Measurements from ENCODE around the gene GPR31.

GPR31 gene

GRCh38 chr6:167136376-167136775 is 21.4 kb downstream of the GPR31 start:
- no peak overlapping the region for H3K4me3 ChIP-seq (ENCODE audit: low read length)
- no peak for TF ChIP-seq CTCF (conservative IDR thresholded peaks at IDR 0.05; ENCODE audit: low read depth, low read length)
- no peak for DNase-seq (ENCODE audit: low read depth)

- no peak for DNase-seq (ENCODE audit: low read depth)
- TF ChIP-seq CTCF (conservative IDR thresholded peaks at IDR 0.05; ENCODE audit: low read depth, low read length): no peak
- no peak overlapping the region for H3K4me3 ChIP-seq (ENCODE audit: low read length)
These were observed 23.1 kb downstream of the GPR31 start for GRCh38 chr6:167134448-167135328.

GRCh38 chr6:167130712-167131684 is 26.8 kb downstream of the GPR31 start:
- no peak for TF ChIP-seq CTCF (conservative IDR thresholded peaks at IDR 0.05; ENCODE audit: low read depth, low read length)
- no peak overlapping the region for H3K4me3 ChIP-seq (ENCODE audit: low read length)
- no peak for DNase-seq (ENCODE audit: low read depth)

- no peak for DNase-seq (ENCODE audit: low read depth)
- TF ChIP-seq CTCF (conservative IDR thresholded peaks at IDR 0.05; ENCODE audit: low read depth, low read length): no peak
These were observed 27.6 kb downstream of the GPR31 start for GRCh38 chr6:167130008-167130677.

GRCh38 chr6:167129562-167129961 is 28.2 kb downstream of the GPR31 start:
- H3K4me3 ChIP-seq (ENCODE audit: low read length): no peak overlapping the region
- TF ChIP-seq CTCF (conservative IDR thresholded peaks at IDR 0.05; ENCODE audit: low read depth, low read length): no peak

More at GRCh38 chr6:167130008-167130677, 27.6 kb downstream of the GPR31 start:
- H3K4me3 ChIP-seq (ENCODE audit: low read length): no peak overlapping the region

GRCh38 chr6:167129159-167129558 is 28.6 kb downstream of the GPR31 start:
- TF ChIP-seq CTCF (conservative IDR thresholded peaks at IDR 0.05; ENCODE audit: low read depth, low read length): no peak

More at GRCh38 chr6:167129562-167129961, 28.2 kb downstream of the GPR31 start:
- DNase-seq (ENCODE audit: low read depth): no peak

More at GRCh38 chr6:167129159-167129558, 28.6 kb downstream of the GPR31 start:
- no peak for DNase-seq (ENCODE audit: low read depth)
- H3K4me3 ChIP-seq (ENCODE audit: low read length): no peak overlapping the region

All from retinal pigment epithelial cell (primary cell).